ENCODE data around the gene RTP2.
A peak's percentile ranks its signal among the peaks of the same experiment; 100 is the strongest.

Gene RTP2

GRCh38 chr3:187720337-187720670 lies 17.9 kb upstream of the RTP2 start:
- no peak overlapping the region for H3K4me3 ChIP-seq (ENCODE audit: low read length)
- no peak for DNase-seq (ENCODE audit: low read depth, low spot score)

- H3K4me3 ChIP-seq (ENCODE audit: low read length) = no peak overlapping the region
- no peak for DNase-seq (ENCODE audit: low read depth, low spot score)
Observed at GRCh38 chr3:187719628-187720336, 17.4 kb upstream of the RTP2 start.

- DNase-seq (ENCODE audit: low read depth, low spot score) = no peak
- H3K4me3 ChIP-seq (ENCODE audit: low read length) = no peak overlapping the region
Observed at GRCh38 chr3:187718802-187719201, 16.4 kb upstream of the RTP2 start.

GRCh38 chr3:187717572-187717971 lies 15.2 kb upstream of the RTP2 start:
- no peak for DNase-seq (ENCODE audit: low read depth, low spot score)
- H3K4me3 ChIP-seq (ENCODE audit: low read length) = no peak overlapping the region

- no peak overlapping the region for H3K4me3 ChIP-seq (ENCODE audit: low read length)
- DNase-seq (ENCODE audit: low read depth, low spot score) = peak; percentile 70
Observed at GRCh38 chr3:187714404-187714979, 12.1 kb upstream of the RTP2 start.

- DNase-seq (ENCODE audit: low read depth, low spot score) = peak; percentile 70
- no peak overlapping the region for H3K4me3 ChIP-seq (ENCODE audit: low read length)
Observed at GRCh38 chr3:187713504-187713903, 11.1 kb upstream of the RTP2 start.

GRCh38 chr3:187709155-187709554 lies 6.8 kb upstream of the RTP2 start:
- no peak overlapping the region for H3K4me3 ChIP-seq (ENCODE audit: low read length)

GRCh38 chr3:187708696-187709095 lies 6.3 kb upstream of the RTP2 start:
- no peak overlapping the region for H3K4me3 ChIP-seq (ENCODE audit: low read length)
- no peak for DNase-seq (ENCODE audit: low read depth, low spot score)

More at GRCh38 chr3:187709155-187709554, 6.8 kb upstream of the RTP2 start:
- DNase-seq (ENCODE audit: low read depth, low spot score) = no peak

GRCh38 chr3:187706971-187707370 lies 4.6 kb upstream of the RTP2 start:
- DNase-seq (ENCODE audit: low read depth, low spot score) = no peak
- no peak overlapping the region for H3K4me3 ChIP-seq (ENCODE audit: low read length)

- no peak for DNase-seq (ENCODE audit: low read depth, low spot score)
- no peak overlapping the region for H3K4me3 ChIP-seq (ENCODE audit: low read length)
Observed at GRCh38 chr3:187705164-187705563, 2.8 kb upstream of the RTP2 start.

- no peak for DNase-seq (ENCODE audit: low read depth, low spot score)
- no peak overlapping the region for H3K4me3 ChIP-seq (ENCODE audit: low read length)
Observed at GRCh38 chr3:187700249-187700648, 2.1 kb downstream of the RTP2 start.

GRCh38 chr3:187698499-187699399 lies 3.6 kb downstream of the RTP2 start:
- H3K4me3 ChIP-seq (ENCODE audit: low read length) = no peak overlapping the region
- no peak for DNase-seq (ENCODE audit: low read depth, low spot score)

- no peak overlapping the region for H3K4me3 ChIP-seq (ENCODE audit: low read length)
- DNase-seq (ENCODE audit: low read depth, low spot score) = no peak
Observed at GRCh38 chr3:187696021-187696420, 6.3 kb downstream of the RTP2 start.

- H3K4me3 ChIP-seq (ENCODE audit: low read length) = no peak overlapping the region
- no peak for DNase-seq (ENCODE audit: low read depth, low spot score)
Observed at GRCh38 chr3:187695449-187695848, 6.9 kb downstream of the RTP2 start.

- no peak overlapping the region for H3K4me3 ChIP-seq (ENCODE audit: low read length)
- DNase-seq (ENCODE audit: low read depth, low spot score) = no peak
Observed at GRCh38 chr3:187694801-187695200, 7.6 kb downstream of the RTP2 start.

GRCh38 chr3:187693431-187693830 lies 8.9 kb downstream of the RTP2 start:
- no peak for DNase-seq (ENCODE audit: low read depth, low spot score)
- H3K4me3 ChIP-seq (ENCODE audit: low read length) = no peak overlapping the region

GRCh38 chr3:187689984-187690383 lies 12.4 kb downstream of the RTP2 start:
- no peak for DNase-seq (ENCODE audit: low read depth, low spot score)
- H3K4me3 ChIP-seq (ENCODE audit: low read length) = no peak overlapping the region

- H3K4me3 ChIP-seq (ENCODE audit: low read length) = no peak overlapping the region
- no peak for DNase-seq (ENCODE audit: low read depth, low spot score)
Observed at GRCh38 chr3:187686621-187687273, 15.6 kb downstream of the RTP2 start.

- DNase-seq (ENCODE audit: low read depth, low spot score) = no peak
- H3K4me3 ChIP-seq (ENCODE audit: low read length) = no peak overlapping the region
Observed at GRCh38 chr3:187685948-187686347, 16.4 kb downstream of the RTP2 start.

GRCh38 chr3:187684880-187685279 lies 17.5 kb downstream of the RTP2 start:
- peak; percentile 8 for DNase-seq (ENCODE audit: low read depth, low spot score)
- H3K4me3 ChIP-seq (ENCODE audit: low read length) = no peak overlapping the region
